Activated CD8-positive, alpha-beta T cell treated with anti-CD3 and anti-CD28 coated beads for 36 hours (primary cell): ENCODE measurements around the gene HNRNPUL1. TPM values are rescaled to one million over a fixed set of nuclear protein-coding genes. Genes with fewer than 3 reads are reported as not detected.
A peak's percentile ranks its signal among the peaks of the same experiment; 100 is the strongest.

Experiments
- ATAC-seq: fragments of 200-7000 bp; cut with Tn5 transposase; one replicate; pipeline ENCODE4 v1.10.0; 2021; ENCODE audit warnings: mild to moderate bottlenecking, moderate library complexity
- CTCF ChIA-PET: fragments of 350-600 bp; sonication (Branson Sonifier 250); formaldehyde crosslinking; loops from one replicate; lab custom pipeline; 2021; ENCODE audit warnings: antibody characterized with exemption; lab: Charles Lee
- POLR2A ChIA-PET: fragments of 350-600 bp; sonication (Branson Sonifier 250); formaldehyde crosslinking; loops from one replicate; lab custom pipeline; 2021; ENCODE audit warnings: antibody characterized with exemption; lab: Charles Lee
- DNase-seq: peaks from one replicate; pipeline ENCODE4 v3.0.0-alpha.2; 2020
- H3K27ac Mint-ChIP-seq: one replicate; pipeline ENCODE4 v1.8.0; 2021; ENCODE audit warnings: mild to moderate bottlenecking, mixed read lengths
- H3K27me3 Mint-ChIP-seq: one replicate; pipeline ENCODE4 v1.8.0; 2021; ENCODE audit warnings: mixed read lengths
- H3K36me3 Mint-ChIP-seq: one replicate; pipeline ENCODE4 v1.8.0; 2021; ENCODE audit warnings: low read depth, mixed read lengths
- H3K4me1 Mint-ChIP-seq: one replicate; pipeline ENCODE4 v1.8.0; 2021; ENCODE audit warnings: low read depth, mixed read lengths
- H3K4me3 Mint-ChIP-seq: one replicate; pipeline ENCODE4 v1.8.0; 2021; ENCODE audit warnings: mild to moderate bottlenecking, moderate library complexity, mixed read lengths
- H3K9me3 Mint-ChIP-seq: one replicate; pipeline ENCODE4 v1.8.0; 2021; ENCODE audit warnings: mixed read lengths
- intact Hi-C: fragments of 100-400 bp; cut with micrococcal nuclease; formaldehyde crosslinking; loops from one replicate; pipeline ENCODE4 v1.10.0; 2022
- total RNA-seq, 2 experiments: library from RNA; stranded (reverse); gene quantifications; one replicate each; pipeline ENCODE4 v1.2.3, GENCODE V29; 2021
- TF ChIP-seq, protein P1 (sequence below): fragments of 200-600 bp; IDR thresholded peaks from one replicate; pipeline ENCODE4 v1.8.0; 2022; ENCODE audit warnings: antibody characterized with exemption, mild to moderate bottlenecking

Gene HNRNPUL1
- total RNA-seq, 2 experiments from 2014 or later, result 257 to 259 TPM

DNA sequence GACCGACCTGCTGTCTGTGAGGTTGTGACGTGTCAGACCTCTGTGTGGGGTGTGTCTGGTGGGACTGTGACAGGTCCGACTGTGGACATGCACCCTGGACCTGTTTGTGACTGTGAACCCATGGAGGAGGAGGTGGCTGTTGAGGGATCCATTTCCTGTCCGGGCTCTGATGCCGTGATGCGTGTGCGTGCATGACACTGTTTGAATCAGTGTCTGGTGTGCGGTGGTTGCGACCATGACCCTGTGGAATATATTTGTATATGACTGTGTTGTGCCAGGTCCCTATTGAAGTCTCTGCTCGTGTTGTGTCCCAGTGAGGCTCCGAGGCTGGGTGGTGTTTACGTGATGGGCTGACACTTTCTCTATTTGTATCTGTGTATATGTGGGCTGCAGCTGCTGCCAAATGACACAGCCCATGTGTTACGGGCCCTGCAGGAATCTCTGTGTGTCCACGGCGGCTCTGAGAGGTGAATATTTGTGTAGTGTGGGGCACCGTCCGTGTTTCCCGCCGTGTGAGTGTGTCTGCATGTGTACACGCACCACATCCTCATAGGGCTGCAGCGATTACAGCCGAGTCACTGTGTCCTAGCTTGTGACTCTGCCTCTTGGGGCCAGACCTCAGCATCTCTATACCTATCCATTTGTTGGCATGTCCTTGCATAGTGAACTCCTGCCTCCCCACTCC is 64.1 kb downstream of the HNRNPUL1 start:
- H3K27me3 Mint-ChIP-seq, result no peaks in the 10 kb centered on the region
- peaks cover 49% of the 10 kb centered on the region for H3K36me3 Mint-ChIP-seq
- intact Hi-C loops, result no loop called here
- H3K4me1 Mint-ChIP-seq, result peaks cover 64% of the 10 kb centered on the region
- peak overlapping the region; percentile 65 for H3K4me3 Mint-ChIP-seq
- TF ChIP-seq, protein P1, sequence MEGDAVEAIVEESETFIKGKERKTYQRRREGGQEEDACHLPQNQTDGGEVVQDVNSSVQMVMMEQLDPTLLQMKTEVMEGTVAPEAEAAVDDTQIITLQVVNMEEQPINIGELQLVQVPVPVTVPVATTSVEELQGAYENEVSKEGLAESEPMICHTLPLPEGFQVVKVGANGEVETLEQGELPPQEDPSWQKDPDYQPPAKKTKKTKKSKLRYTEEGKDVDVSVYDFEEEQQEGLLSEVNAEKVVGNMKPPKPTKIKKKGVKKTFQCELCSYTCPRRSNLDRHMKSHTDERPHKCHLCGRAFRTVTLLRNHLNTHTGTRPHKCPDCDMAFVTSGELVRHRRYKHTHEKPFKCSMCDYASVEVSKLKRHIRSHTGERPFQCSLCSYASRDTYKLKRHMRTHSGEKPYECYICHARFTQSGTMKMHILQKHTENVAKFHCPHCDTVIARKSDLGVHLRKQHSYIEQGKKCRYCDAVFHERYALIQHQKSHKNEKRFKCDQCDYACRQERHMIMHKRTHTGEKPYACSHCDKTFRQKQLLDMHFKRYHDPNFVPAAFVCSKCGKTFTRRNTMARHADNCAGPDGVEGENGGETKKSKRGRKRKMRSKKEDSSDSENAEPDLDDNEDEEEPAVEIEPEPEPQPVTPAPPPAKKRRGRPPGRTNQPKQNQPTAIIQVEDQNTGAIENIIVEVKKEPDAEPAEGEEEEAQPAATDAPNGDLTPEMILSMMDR, result no peak
- peak overlapping the region; percentile 96 for H3K27ac Mint-ChIP-seq
- DNase-seq, result peak; percentile 87
- ATAC-seq, result peak; percentile 62
- POLR2A ChIA-PET, result interaction anchor here (0.9 to 4.1 kb wide), 6 partner anchors 11 to 64 kb away, joined by 3 to 29 read pairs (median 8); partner anchors contain the start of genes CCDC97 and HNRNPUL1
- H3K9me3 Mint-ChIP-seq, result no peaks in the 10 kb centered on the region
- CTCF ChIA-PET, result interaction anchor here (1.0 to 1.7 kb wide), 3 partner anchors 20 to 66 kb away, joined by 4 to 7 read pairs (median 4); no protein-coding TSS in a partner anchor

GRCh38 chr19:41328842-41329225 is 64.7 kb downstream of the HNRNPUL1 start:
- CTCF ChIA-PET, result interaction anchor here (1.0 to 1.7 kb wide), 2 partner anchors 20 to 66 kb away, joined by 4 read pairs; no protein-coding TSS in a partner anchor
- Mint-ChIP-seq H3K4me1 (peaks cover 65% of the 10 kb centered on the region), H3K9me3 (no peaks in the 10 kb centered on the region), H3K36me3 (peaks cover 54% of the 10 kb centered on the region), H3K4me3 (peak overlapping the region; percentile 65), H3K27me3 (no peaks in the 10 kb centered on the region), H3K27ac (peak overlapping the region; percentile 96)
- intact Hi-C loops, result no loop called here
- no peak for DNase-seq
- ATAC-seq, result no peak
- POLR2A ChIA-PET, result interaction anchor here (1.0 to 4.1 kb wide), 4 partner anchors 10 to 26 kb away, joined by 3 to 29 read pairs (median 14); partner anchors contain the start of gene CCDC97
- TF ChIP-seq, protein P1, result no peak

DNA sequence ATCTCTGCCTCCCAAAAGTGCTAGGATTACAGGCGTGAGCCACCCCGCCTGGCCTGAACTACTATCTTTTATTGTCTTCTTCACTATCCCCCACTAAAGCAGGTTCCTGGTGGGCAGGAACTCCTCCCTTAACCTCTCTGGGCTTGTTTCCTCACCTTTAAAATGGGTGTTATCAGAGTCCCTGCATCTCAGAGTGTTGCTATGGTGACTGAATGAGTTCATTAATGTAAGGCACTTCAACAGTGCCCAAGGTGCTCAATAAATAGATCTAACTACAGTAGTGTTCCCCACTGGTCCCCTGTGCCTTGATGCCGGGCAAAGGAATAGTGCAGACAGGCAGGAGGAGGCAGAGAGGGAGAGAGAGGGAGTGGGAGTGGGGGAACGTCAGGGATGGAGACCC is 66.3 kb downstream of the HNRNPUL1 start:
- TF ChIP-seq, protein P1, result no peak
- ATAC-seq, result no peak
- Mint-ChIP-seq H3K36me3 (peaks cover 56% of the 10 kb centered on the region), H3K4me3 (no peak overlapping the region), H3K9me3 (no peaks in the 10 kb centered on the region), H3K27ac (peak overlapping the region; percentile 71), H3K27me3 (no peaks in the 10 kb centered on the region), H3K4me1 (peaks cover 59% of the 10 kb centered on the region)
- no peak for DNase-seq
- intact Hi-C loops, result no loop called here
- ChIA-PET POLR2A (no interaction called here), CTCF (no interaction called here)

- Mint-ChIP-seq H3K4me1 (peaks cover 57% of the 10 kb centered on the region), H3K9me3 (no peaks in the 10 kb centered on the region), H3K4me3 (no peak overlapping the region), H3K36me3 (peaks cover 55% of the 10 kb centered on the region), H3K27me3 (no peaks in the 10 kb centered on the region), H3K27ac (no peak overlapping the region)
- CTCF ChIA-PET, result no interaction called here
- POLR2A ChIA-PET, result no interaction called here
- intact Hi-C loops, result no loop called here
- ATAC-seq (no peak), DNase-seq (no peak)
- TF ChIP-seq, protein P1, result no peak
These were observed 66.9 kb downstream of the HNRNPUL1 start for GRCh38 chr19:41330946-41331678.
